Right lobe of liver (tissue), 4 donors: ENCODE results near the gene VSTM2B.

Experiments used
- POLR2A ChIP-seq: fragments of 450-650 bp; IDR thresholded peaks from one replicate; pipeline ENCODE4 v1.6.1; 2017; ENCODE audit warnings: antibody characterized with exemption, mild to moderate bottlenecking
- TF ChIP-seq, protein P1 (sequence below), 4 donors: fragments of 200-600 bp in 3 of 4; fragments of 450-650 bp in 1 of 4; IDR thresholded peaks; one replicate each; pipeline versions ENCODE4 v1.5.1 to v1.8.0; 2016 to 2022; ENCODE audit warnings: antibody characterized with exemption in 4 of 4, mild to moderate bottlenecking in 2 of 4
- donor health status: DM: no; HTN: no; CAD: no.
- donor health status: DM: no; HTN: no; CAD: no.
- donor health status: DM: no; HTN: yes; CAD: no.

DNA sequence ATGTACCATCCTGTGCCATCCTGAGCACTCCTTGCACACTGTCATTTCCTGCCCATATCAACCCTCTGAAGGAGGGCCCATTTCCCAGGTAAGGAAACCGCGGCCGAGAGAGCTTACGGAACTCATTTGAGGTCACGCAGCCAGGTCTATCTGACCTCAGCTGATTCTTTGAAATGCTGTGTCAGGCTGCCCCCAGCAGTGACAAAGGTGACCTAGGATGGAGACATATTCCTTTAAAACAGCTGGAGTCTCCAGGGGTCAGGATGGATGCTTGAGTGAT, 42.2 kb upstream of the VSTM2B start:
- TF ChIP-seq, protein P1, sequence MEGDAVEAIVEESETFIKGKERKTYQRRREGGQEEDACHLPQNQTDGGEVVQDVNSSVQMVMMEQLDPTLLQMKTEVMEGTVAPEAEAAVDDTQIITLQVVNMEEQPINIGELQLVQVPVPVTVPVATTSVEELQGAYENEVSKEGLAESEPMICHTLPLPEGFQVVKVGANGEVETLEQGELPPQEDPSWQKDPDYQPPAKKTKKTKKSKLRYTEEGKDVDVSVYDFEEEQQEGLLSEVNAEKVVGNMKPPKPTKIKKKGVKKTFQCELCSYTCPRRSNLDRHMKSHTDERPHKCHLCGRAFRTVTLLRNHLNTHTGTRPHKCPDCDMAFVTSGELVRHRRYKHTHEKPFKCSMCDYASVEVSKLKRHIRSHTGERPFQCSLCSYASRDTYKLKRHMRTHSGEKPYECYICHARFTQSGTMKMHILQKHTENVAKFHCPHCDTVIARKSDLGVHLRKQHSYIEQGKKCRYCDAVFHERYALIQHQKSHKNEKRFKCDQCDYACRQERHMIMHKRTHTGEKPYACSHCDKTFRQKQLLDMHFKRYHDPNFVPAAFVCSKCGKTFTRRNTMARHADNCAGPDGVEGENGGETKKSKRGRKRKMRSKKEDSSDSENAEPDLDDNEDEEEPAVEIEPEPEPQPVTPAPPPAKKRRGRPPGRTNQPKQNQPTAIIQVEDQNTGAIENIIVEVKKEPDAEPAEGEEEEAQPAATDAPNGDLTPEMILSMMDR (IDR thresholded peaks at IDR 0.05) = no peak
- no peak for TF ChIP-seq POLR2A
